HEK293T (cell line): ENCODE results near the gene NUP62.

Experiments used
- CTCF ChIA-PET: fragments of 350-600 bp; formaldehyde crosslinking; extraction: SDS; loops from one replicate; lab custom pipeline; 2021; ENCODE audit warnings: antibody characterized with exemption, inconsistent platforms; lab: Yijun Ruan, JAX
- POLR2A ChIA-PET: fragments of 350-600 bp; formaldehyde crosslinking; extraction: SDS; loops from one replicate; lab custom pipeline; 2020; ENCODE audit warnings: antibody characterized with exemption, inconsistent platforms; lab: Yijun Ruan, JAX
- DNase-seq: peaks from one replicate; pipeline ENCODE4 v3.0.0; 2012; ENCODE audit warnings: mixed read lengths; ENCODE audit errors: extremely low spot score
- ARNT ChIP-seq: fragments of 450-650 bp; IDR thresholded peaks from 2 replicates; pipeline ENCODE4 v1.6.1; 2017; ENCODE audit warnings: mild to moderate bottlenecking
- BHLHE40 ChIP-seq: fragments of 450-650 bp; IDR thresholded peaks from 2 replicates; pipeline ENCODE4 v1.6.1; 2016; ENCODE audit warnings: mild to moderate bottlenecking, moderate library complexity, borderline replicate concordance
- CTBP1 ChIP-seq: fragments of 450-650 bp; IDR thresholded peaks from 2 replicates; pipeline ENCODE4 v1.6.1; 2016; ENCODE audit warnings: borderline replicate concordance
- FOXA1 ChIP-seq: fragments of 450-650 bp; IDR thresholded peaks from 2 replicates; pipeline ENCODE4 v1.6.1; 2016; ENCODE audit warnings: mild to moderate bottlenecking
- FOXK2 ChIP-seq: fragments of 450-650 bp; IDR thresholded peaks from 2 replicates; pipeline ENCODE4 v1.6.1; 2016; ENCODE audit warnings: mild to moderate bottlenecking
- FOXM1 ChIP-seq: fragments of 450-650 bp; IDR thresholded peaks from 2 replicates; pipeline ENCODE4 v1.6.1; 2017; ENCODE audit warnings: mild to moderate bottlenecking, borderline replicate concordance
- HDGF ChIP-seq: fragments of 450-650 bp; IDR thresholded peaks from 2 replicates; pipeline ENCODE4 v1.6.1; 2017; ENCODE audit warnings: antibody characterized with exemption, borderline replicate concordance
- L3MBTL2 ChIP-seq: fragments of 450-650 bp; conservative IDR thresholded peaks from 2 replicates; pipeline ENCODE4 v1.6.1; 2016; ENCODE audit warnings: mild to moderate bottlenecking
- LEF1 ChIP-seq: fragments of 450-650 bp; IDR thresholded peaks from 2 replicates; pipeline ENCODE4 v1.6.1; 2017; ENCODE audit warnings: mild to moderate bottlenecking, borderline replicate concordance
- NFRKB ChIP-seq: fragments of 450-650 bp; IDR thresholded peaks from 2 replicates; pipeline ENCODE4 v1.6.1; 2016; ENCODE audit warnings: mild to moderate bottlenecking, moderate library complexity
- PKNOX1 ChIP-seq: fragments of 450-650 bp; IDR thresholded peaks from 2 replicates; pipeline ENCODE4 v1.6.1; 2016
- SP1 ChIP-seq: fragments of 450-650 bp; IDR thresholded peaks from 2 replicates; pipeline ENCODE4 v1.6.1; 2017
- SUZ12 ChIP-seq: fragments of 450-650 bp; IDR thresholded peaks from 2 replicates; pipeline ENCODE4 v1.6.1; 2016; ENCODE audit warnings: mild to moderate bottlenecking
- TARDBP ChIP-seq: fragments of 450-650 bp; IDR thresholded peaks from 2 replicates; pipeline ENCODE4 v1.6.1; 2016
- ZNF384 ChIP-seq: fragments of 450-650 bp; IDR thresholded peaks from 2 replicates; pipeline ENCODE4 v1.6.1; 2016

The NUP62 gene

GRCh38 chr19:49857838-49858087, 71.5 kb downstream of the NUP62 start:
- CTCF ChIA-PET, result no interaction called here
- POLR2A ChIA-PET, result interaction anchor here (0.9 to 1.6 kb wide), 2 partner anchors 11 to 53 kb away, joined by 4 to 10 read pairs; no protein-coding TSS in a partner anchor
- DNase-seq, result no peak
- TF ChIP-seq FOXM1 (no peak), SUZ12 (no peak), CTBP1 (no peak), LEF1 (no peak), ARNT (no peak), SP1 (no peak), FOXA1 (no peak), BHLHE40 (no peak), PKNOX1 (no peak), L3MBTL2 (no peak), NFRKB (no peak), ZNF384 (no peak), HDGF (no peak)

GRCh38 chr19:49857061-49857837, 72.1 kb downstream of the NUP62 start:
- DNase-seq, result no peak
- TF ChIP-seq L3MBTL2, result no peak
- no peak for TF ChIP-seq FOXK2
- no peak for TF ChIP-seq LEF1
- no peak for TF ChIP-seq TARDBP
- TF ChIP-seq SUZ12, result no peak
- no peak for TF ChIP-seq SP1
- TF ChIP-seq FOXA1, result no peak
- no peak for TF ChIP-seq BHLHE40
- no peak for TF ChIP-seq NFRKB
- no peak for TF ChIP-seq PKNOX1
- TF ChIP-seq CTBP1, result no peak
- TF ChIP-seq HDGF, result no peak
- no peak for TF ChIP-seq ZNF384
- no peak for TF ChIP-seq FOXM1
- TF ChIP-seq ARNT, result no peak
- ChIA-PET CTCF (no interaction called here), POLR2A (interaction anchor here (0.9 to 1.6 kb wide), 3 partner anchors 8 to 52 kb away, joined by 4 to 10 read pairs (median 5); no protein-coding TSS in a partner anchor)
